Measurements from ENCODE around the gene AZU1.
A peak's percentile ranks its signal among the peaks of the same experiment; 100 is the strongest.

The AZU1 gene, protein sequence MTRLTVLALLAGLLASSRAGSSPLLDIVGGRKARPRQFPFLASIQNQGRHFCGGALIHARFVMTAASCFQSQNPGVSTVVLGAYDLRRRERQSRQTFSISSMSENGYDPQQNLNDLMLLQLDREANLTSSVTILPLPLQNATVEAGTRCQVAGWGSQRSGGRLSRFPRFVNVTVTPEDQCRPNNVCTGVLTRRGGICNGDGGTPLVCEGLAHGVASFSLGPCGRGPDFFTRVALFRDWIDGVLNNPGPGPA

DNA sequence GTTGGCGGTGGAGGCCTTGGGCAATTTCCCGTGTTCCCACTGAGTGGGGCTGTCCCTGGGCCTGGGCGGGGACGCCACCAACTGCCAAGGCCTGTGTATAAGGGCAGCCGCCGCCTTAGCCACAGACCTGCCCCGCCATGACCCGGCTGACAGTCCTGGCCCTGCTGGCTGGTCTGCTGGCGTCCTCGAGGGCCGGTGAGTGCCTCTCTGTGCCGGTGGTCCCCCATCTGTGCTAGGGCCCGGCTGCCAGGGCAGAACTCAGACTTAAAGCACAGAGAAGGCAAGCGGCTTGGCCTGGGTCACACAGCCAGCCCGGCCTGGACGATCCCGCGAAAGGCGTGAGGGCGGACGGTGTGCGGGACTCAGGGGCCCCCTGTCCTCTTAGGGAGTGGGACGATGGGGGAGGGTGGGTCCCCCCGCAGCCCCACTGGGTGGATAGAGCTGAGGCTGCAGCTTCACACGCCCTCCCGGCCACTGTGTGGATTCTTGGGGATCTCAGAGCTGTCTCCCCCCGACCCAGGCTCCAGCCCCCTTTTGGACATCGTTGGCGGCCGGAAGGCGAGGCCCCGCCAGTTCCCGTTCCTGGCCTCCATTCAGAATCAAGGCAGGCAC lies at the start of gene AZU1:
AZU1 (plus strand) TSS at position 128 of the 612 bp plus-strand sequence; CDS start at position 138, 10 bp downstream.
- no peak for DNase-seq

DNA sequence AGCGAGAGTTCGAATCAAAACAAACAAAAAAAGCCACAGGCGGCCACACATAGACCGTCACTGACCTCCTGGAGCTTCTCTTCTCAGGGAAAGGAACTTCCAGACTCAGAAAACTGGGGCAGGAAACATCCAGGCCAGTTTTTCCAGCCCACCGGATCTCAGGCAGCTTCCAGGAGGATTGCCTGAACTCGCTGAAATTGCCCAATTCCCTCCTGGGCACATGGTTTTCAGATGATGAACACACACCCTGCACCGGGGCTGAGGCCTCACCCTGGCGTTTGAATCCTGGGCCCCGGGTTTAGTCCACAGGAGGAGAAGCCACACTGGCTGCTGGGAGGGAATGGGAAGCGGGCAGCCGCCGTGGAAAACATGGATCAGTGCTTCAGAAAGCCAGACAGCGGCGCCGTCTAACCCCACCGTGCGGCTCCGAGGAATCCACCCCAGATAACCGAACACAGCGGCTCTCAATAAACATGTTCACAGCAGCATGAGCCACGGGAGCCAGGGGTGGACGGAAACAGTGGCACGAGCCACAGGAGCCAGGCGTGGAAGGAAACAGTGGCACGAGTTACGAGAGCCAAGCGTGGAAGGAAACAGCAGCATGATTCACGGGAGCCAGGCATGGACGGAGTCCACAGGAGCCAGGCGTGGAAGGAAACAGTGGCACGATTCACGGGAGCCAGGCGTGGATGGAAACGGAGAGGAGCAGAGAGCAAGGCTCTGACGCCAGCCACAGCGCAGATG lies 48.6 kb upstream of the AZU1 start:
- no peak for DNase-seq

DNA sequence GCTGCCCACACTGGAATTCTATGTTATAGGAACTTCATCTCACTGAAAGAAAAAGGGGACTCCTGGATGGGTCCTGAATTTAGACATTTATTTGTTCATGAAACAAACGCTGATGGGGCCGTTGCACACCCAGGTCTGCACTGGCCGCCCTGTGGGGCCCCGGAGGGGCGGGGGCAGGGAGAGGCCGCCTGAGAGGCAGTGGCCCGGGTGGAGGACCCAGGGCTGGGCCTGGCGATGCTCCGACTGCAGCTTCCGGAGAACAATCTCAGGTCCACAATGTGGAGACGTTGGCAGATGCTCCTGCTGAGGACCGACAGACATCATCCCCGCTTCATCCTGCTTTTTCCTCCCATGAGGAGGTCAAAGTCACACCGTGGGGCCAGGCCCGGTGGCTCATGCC lies 46.7 kb upstream of the AZU1 start:
- DNase-seq = no peak

DNA sequence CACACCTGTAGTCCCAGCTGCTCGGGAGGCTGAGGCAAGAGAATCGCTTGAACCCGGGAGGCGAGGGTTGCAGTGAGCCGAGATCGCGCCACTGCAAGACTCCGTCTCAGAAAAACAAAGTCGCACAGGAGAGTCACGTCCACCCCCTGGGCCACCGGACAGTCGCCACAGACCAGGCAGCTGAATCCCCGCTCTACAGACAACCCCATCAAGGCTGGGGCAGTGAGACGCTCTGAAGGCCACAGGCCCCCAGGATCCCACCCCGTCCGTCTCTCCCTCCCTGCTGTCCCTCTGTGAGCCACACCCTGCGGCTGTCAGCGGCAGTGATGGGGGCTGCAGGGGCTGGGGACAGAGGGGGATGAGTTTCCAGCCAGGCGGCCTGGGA lies 45.8 kb upstream of the AZU1 start:
- DNase-seq = no peak

DNA sequence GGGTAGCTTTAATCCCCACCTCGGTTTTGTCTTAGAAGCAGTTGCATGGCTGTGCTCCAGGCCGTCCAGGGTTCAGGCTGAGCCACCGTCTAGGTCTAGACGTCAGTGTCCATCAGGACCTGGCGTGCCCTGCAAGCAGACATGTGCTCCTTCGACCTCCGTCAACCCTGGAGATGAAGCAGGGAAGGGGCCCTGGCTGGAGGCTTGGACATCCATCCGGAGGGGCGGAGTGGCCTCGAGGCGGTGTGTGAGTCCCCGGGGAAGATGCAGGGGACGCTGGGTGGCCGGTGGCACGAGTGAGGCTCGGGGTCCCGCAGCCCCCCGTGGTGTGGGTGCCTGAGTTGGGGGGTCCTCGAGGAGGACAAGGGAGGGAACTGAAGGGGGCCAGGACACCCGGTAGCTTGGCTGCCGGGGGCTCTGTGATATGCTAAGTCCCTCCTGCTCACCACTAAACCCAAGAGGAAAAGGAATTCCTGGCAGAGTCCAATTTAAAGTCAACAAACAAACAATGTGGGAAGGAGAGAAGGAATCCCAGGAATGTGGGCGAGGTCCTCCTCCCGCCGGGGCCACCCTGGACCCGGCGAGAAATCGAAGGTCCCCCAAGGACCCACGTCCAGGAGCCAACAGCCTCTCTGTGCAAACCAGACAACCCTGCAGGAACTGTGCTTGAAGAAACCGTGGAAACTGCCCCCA lies 45.3 kb upstream of the AZU1 start:
- DNase-seq = no peak

DNA sequence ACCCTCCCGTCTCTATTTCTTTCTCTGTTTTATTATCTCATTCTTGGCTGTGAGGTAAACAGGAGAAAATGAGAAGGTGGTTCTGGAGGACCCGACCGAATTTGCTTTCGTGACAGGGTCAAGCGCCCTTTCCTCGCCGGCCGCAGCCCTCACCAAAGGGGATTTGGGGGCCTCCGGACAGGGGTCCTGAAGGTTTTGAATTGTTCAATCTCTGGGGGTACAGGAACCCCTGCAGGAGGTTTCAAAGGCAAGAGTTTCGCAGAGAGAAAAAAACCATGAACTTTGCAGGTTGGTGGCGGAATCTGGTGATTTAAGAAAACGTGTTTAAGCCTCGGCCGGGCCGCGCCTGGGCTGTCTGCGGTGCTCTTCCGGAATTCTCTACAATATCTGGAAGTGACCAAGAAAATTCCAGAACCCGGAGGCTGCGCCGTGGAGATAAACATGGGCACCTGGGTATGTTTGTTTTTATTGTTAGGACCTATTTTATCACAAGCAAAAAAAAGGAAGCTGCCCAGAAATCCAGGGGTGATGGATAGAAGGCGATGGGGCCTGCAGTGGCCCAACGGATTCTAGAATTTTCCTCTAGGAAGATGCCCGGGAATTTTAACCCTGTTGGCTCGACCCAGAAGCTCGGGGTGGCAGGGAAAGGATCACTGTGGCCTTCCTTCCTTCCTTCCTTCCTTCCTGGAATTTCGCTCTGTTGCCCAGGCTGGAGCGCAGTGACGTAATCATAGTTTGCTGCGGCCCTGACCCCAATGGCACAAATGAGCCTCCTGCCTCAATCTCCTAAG lies 44.6 kb upstream of the AZU1 start:
- DNase-seq = no peak

DNA sequence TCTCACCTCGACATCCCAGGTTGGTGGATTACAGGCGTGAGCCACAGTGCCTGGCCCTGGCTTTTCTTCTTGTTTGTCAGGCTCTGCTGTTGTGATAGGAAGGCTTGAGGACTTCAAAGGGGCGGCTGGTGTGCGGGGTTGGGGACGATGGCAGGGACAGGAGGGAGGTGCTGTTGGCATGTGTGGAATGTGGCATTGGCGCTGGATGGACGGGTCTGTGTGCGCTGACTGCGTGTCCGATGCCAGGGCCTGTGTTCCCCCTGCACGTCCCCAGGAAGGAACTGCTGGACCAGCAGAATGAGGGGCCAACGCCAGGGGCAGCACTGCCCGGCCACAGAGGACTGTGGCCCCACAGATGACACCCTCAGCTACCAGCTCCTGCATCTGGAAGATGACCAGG lies 43.1 kb upstream of the AZU1 start:
- no peak for DNase-seq

DNA sequence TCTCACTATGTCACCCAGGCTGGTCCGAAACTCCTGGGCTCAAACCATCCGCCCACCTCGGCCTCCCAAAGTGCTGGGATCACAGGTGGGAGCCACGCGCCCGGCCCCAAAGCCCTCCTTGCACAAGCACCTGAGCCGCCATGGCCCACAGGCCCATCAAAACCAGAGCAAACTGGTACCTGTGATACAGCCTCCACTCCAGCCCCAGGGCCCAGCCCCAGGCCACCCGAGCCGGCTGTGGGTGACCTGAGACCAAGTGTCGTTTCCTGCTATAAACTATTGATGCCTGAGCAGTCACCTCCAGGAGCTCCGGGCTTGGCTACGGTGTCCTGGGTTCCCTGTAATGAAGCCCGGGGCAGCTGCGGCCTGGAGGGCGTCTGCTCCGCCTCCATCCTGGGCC lies 40.1 kb upstream of the AZU1 start:
- DNase-seq = no peak

DNA sequence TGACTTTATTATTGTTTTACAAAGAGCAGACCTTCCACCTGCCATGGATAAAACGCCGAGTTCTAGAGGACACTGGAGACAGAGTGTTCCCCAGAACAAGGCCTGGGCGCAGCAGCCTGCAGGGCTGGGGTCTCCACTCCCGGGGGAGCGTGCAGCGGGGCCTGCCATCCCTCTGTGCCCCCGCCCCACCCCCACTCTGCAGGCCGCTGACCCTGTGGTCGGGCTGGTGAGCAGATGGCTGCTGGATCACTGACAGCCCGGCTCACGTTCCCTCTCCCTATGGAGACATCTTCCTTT lies 39.0 kb upstream of the AZU1 start:
- DNase-seq = no peak

DNA sequence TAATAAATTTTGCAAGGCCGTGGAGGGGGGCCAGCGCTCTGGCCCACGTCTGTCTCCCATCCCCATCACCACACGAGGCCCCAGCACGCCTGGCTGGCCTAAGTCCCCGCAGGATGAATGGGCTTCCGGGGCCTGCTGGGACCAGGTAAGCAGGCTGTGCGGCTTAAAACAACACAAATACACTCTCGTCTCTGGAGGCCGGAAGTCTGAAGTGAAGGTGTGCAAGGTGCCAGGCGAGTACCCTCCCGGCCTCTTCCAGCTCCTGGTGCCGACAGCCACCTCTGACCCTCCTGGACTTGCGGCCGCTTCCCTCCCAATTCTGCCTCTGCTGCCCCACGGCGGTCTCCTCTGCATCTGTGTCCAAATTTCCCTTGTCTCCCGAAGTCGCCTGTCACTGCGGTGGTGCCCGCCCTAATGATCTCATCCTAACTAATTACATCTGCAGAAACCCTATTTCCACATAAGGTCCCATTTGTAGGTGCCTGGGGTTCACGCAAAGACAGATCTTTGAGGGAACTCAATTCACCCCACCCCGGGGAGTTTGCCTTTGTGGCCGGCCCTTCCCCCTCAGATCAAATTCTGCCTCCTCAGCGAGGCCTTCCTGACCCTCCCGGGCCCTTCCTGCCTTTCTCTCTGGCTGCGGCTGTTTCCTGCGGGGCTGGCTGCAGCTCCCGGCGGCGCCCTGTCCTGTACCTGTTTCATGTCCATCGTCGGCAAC lies 38.5 kb upstream of the AZU1 start:
- no peak for DNase-seq

DNA sequence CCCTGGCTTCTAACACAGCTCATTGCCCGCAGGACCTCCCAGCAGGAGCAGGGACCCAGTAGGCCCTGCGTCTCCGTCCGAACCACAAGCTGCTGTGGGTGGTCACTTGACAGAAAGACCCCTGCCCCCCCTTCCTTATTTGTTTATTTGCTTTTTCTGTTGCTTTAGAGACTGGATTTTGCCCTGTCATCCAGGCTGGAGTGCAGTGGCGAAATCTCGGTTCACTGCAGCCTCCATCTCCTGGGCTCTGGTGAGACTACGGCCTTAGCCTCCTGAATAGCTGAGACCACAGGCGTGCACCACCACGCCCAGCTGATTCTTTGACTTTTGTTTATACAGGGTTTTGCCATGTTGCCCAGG lies 38.0 kb upstream of the AZU1 start:
- DNase-seq = no peak

DNA sequence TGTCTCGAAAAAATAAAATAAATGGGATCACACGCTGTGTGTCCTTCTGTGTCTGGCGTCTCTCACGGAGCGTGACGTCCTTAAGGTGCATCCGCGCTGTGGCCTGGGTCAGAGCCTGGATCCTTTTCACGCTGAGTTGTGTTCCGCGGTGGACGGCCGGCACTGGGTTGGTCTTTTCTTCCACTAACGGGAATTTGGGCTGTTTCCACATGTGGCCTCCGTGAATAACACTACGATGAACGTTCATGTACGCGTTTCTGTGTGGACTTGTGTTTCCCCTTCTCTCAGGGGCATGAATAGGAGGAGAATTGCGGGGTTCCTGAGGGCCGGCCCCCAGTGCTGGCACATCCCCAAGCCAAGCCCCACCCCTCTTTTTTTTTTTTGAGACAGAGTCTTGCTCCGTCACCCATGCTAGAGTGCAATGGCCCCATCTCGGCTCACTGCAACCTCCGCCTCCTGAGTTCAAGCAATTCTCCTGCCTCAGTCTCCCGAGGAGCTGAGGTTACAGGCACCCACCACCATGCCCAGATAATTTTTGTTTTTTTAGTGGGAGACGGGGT lies 36.5 kb upstream of the AZU1 start:
- no peak for DNase-seq

DNA sequence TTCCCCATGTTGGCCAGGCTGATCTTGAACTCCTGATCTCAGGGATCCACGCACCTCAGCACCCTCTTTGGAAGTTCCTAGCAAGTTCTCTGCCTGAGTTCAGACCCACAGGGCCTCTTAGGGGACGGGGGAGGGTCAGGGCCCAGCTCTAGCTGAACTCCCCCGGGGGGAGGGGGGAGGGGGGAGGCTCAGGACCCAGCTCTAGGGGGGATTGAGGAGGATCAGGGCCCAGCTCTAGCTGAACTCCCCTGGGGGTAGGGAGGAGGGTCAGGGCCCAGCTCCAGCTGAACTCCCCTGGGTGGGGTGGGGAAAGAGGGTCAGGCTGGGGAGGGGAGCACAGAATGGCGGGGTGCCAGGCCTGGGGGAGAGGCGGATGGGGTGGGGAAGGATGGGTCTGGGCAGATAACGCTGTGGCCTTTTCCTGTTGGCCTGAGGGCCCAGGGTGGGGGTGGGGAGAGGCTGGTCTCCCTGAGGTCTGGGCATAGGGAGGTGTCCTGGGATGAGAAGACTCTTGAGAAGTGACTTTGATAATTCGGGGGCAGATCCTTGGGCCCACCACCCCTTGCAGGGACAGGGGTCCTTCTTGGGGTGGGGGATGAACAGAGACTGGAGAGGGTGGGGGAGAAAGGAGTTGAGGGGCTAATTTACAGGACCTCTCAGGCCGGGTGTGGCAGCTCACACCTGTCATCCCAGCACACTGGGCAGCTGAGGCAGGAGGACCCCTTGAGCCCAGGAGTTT lies 35.9 kb upstream of the AZU1 start:
- no peak for DNase-seq

DNA sequence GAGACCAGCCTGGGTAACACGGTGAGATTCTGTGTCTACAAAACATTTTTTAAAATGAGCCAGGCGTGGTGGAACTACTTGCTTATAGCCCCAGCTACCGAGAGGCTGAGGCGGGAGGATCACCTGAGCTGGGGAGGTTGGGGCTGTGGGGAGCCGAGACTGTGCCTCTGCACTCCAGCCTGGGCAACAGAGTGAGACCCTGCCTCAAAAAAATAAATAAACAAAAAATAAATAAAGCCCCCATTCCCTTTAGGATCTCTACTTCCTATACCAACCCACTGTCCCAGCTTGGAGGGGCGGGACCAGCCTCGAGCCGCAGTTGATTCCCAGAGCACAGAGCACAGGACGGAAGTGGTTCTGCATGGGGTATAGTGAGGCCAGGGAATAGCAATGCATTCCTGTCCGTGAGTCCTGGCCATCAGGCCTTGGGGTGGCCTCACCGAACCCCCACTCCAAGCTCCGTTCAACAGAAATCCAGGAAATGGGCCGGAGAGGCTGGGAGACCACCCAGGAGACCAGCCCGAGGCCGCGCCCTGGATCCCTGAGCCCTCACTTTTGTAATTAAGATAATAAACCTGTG lies 35.2 kb upstream of the AZU1 start:
- no peak for DNase-seq

DNA sequence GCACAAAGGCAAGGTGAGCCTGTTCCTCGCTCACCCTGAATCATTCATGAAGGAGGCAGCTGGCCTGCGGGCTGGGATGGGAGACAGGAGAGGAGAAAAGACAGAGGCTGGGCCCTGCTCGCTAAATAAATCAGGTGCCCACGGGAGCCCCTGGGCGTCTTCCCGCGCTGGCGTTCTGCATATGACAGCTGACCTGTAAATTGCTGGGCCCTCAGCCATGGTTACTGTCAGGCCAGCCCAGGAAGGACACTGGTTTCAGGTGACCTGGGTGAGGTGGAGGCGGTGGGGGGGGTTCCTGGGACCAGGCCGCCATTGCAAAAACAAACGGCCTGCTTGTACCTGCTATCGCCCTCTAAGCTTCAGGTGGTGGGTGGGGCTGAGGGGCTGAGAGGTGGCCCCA lies 33.8 kb upstream of the AZU1 start:
- no peak for DNase-seq

DNA sequence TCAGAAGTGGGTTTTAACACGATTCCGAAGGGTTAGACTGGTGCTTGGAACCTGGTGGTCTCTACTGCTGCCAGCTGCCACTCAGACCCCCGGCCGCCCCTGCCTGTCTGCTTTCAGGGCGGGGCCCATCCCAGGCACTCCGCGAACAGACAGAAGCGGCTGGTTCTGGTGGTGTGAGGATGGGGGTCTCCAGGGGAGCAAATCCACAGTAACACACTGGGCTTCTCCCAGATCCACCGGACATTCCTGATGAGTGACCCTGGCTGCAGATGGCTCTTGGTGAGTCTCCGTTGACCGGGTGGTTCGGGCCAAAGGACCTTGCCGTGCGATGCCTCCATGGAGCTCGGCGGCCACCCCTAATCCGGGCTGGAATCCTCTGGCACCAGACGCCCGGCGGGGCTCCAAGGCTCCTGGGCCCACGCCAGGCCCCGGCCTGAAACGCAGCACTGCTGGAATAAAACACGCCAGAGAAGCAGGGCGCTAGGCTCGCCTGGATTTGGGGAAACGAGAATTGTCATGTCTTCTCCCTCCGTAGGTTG lies 32.5 kb upstream of the AZU1 start:
- DNase-seq = no peak

DNA sequence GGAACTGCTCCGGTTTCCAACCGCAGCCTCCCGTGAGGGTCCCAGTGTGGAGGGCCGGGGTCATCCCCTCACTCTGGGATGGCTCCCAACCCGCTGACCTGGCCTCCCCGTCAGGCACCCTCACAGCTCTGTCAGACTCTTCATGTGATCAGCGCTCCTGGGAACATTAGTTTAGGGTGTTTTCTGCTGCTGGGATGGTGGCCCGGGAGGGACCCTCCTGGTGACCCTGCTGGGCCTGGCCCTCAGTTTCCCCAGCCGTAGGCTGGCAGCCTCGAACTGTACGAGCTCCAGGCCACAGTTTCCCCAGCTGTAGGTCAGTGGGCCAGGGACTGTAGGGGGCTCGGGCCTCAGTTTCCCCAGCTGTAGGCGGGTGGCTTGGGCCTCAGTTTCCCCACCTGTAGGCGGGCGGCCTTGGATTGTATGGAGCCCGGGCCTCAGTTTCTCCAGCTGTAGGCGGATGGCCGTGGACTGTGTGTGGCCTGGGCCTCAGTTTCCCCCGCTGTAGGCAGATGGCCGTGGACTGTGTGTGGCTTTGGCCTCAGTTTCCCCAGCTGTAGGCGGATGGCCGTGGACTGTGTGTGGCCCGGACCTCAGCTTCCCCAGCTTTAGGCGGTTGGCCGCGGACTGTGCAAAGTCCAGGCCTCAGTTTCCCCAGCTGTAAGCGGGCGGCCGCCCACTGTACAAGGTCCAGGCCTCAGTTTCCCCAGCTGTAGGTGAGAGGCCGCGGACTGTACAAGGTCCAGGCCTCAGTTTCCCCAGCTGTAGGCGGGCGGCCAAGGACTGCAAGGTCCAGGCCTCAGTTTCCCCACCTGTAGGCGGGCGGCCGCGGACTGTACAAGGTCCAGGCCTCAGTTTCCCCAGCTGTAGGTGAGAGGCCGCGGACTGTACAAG lies 31.7 kb upstream of the AZU1 start:
- DNase-seq = no peak

DNA sequence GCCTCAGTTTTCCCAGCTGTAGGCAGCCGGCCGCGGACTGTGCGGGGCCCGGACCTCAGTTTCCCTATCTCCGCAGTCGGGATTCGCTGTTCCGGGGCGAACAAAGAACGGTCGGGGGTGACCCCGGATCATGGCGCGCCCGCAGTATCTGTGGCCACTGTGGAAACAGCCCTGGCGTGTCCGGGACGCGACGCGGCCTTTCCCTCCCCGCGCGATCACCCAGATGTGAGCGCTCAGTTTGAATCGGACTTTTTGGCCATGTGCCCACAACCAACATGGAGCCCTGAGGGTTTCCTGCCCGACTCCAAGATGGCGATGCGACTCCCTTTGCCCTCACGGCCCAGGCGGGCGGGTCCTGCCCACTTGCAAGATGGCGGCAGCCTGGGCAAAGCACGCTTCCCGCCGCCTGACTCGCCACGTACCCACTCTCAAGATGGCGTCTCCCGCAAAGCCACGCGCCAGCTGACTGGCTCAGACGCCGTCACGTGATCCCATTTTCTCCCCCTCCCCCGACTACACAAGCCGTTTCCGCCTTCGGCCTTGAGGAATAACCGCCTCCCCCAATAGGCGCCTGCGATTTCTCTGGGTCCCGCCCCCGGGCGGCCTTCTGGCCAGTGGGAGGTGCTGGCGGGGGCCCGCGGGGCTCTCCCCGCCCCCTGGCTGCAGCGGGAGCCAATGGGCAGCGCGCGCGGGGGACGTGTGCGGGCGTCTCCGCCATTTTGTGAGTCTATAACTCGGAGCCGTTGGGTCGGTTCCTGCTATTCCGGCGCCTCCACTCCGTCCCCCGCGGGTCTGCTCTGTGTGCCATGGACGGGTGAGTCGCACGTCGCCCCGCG lies 30.7 kb upstream of the AZU1 start, which contains the start of gene PTBP1:
PTBP1 (plus strand) TSS at position 761 of the 836 bp plus-strand sequence; CDS start at position 807, 46 bp downstream.
- DNase-seq = peak; percentile 99

All from NCI-H187 treated with DMSO at 0.1 percent for 48 hours (cell line).